ENCODE measurements around the gene PATJ. TPM values are rescaled to one million over a fixed set of nuclear protein-coding genes. Genes with fewer than 3 reads are reported as not detected.

PATJ gene
- polyA plus RNA-seq, 1 of the 3 experiments (the other 2 are of a cell fraction) = 3.0 TPM

- POLR2A ChIA-PET = no interaction called here
- CTCF ChIA-PET = no interaction called here
- Histone ChIP-seq H4K20me1 (ENCODE audit: insufficient read depth) (no peaks in the 10 kb centered on the region), H2AFZ (ENCODE audit: low read depth) (no peak overlapping the region), H3K4me1 (ENCODE audit: control insufficient read depth in 1 of 2, insufficient read depth in 2 of 2, low read depth in 1 of 2, low read length in 1 of 2) (no peaks in the 10 kb centered on the region), H3K27ac (ENCODE audit: low read depth in 2 of 2, low read length in 1 of 2) (no peak overlapping the region), H3K4me2 (no peak overlapping the region), H3K27me3 (ENCODE audit: insufficient read depth) (no peaks in the 10 kb centered on the region), H3K9ac (no peak overlapping the region), H3K79me2 (ENCODE audit: insufficient read depth) (no peaks in the 10 kb centered on the region), H3K9me2 (no peaks in the 10 kb centered on the region), H3F3A (replicated peaks; ENCODE audit: insufficient read depth) (no peaks in the 10 kb centered on the region), H3K9me3 (no peaks in the 10 kb centered on the region), H3K4me3 (ENCODE audit: low read depth in 2 of 2, low read length in 1 of 2) (no peak overlapping the region), H3K36me3 (replicated peaks in 1 of 2; ENCODE audit: control insufficient read depth in 1 of 2, insufficient read depth in 2 of 2, low read length in 1 of 2) (no peaks in the 10 kb centered on the region)
- DNase-seq = no peak
- TF ChIP-seq ELF1 (IDR thresholded peaks at IDR 0.05) = no peak
- TF ChIP-seq, protein P1, sequence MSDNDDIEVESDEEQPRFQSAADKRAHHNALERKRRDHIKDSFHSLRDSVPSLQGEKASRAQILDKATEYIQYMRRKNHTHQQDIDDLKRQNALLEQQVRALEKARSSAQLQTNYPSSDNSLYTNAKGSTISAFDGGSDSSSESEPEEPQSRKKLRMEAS (IDR thresholded peaks at IDR 0.05; ENCODE audit: low read depth) = no peak
- no peak for TF ChIP-seq FOXM1 (IDR thresholded peaks at IDR 0.05; ENCODE audit: low read depth)
- no peak for TF ChIP-seq FOSL2 (IDR thresholded peaks at IDR 0.05; ENCODE audit: borderline replicate concordance, low read depth)
- TF ChIP-seq MXI1 (IDR thresholded peaks at IDR 0.05; ENCODE audit: low read depth, low read length) = no peak
- TF ChIP-seq SIN3A (IDR thresholded peaks at IDR 0.05; ENCODE audit: borderline replicate concordance, low read depth, low read length) = no peak
- TF ChIP-seq, protein P2, sequence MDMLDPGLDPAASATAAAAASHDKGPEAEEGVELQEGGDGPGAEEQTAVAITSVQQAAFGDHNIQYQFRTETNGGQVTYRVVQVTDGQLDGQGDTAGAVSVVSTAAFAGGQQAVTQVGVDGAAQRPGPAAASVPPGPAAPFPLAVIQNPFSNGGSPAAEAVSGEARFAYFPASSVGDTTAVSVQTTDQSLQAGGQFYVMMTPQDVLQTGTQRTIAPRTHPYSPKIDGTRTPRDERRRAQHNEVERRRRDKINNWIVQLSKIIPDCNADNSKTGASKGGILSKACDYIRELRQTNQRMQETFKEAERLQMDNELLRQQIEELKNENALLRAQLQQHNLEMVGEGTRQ (IDR thresholded peaks at IDR 0.05; ENCODE audit: borderline replicate concordance, low read depth, low read length) = no peak
- no peak for TF ChIP-seq EZH2phosphoT487 (IDR thresholded peaks at IDR 0.05; ENCODE audit: borderline replicate concordance, low read depth)
- no peak for TF ChIP-seq TAF1 (IDR thresholded peaks at IDR 0.05; ENCODE audit: borderline replicate concordance, low read depth, low read length)
- TF ChIP-seq RCOR1 (IDR thresholded peaks at IDR 0.05; ENCODE audit: low read length) = no peak
- no peak for TF ChIP-seq GABPA (IDR thresholded peaks at IDR 0.05; ENCODE audit: low read depth)
- TF ChIP-seq NRF1 (IDR thresholded peaks at IDR 0.05; ENCODE audit: low read depth, low read length) = no peak
- TF ChIP-seq FOXJ3 (CRISPR knock-in tag; IDR thresholded peaks at IDR 0.05) = no peak
- no peak for TF ChIP-seq TCF12 (IDR thresholded peaks at IDR 0.05)
- TF ChIP-seq NFIC (IDR thresholded peaks at IDR 0.05; ENCODE audit: borderline replicate concordance) = no peak
- TF ChIP-seq YY1 (IDR thresholded peaks at IDR 0.05; ENCODE audit: low read depth) = no peak
- TF ChIP-seq, protein P3, sequence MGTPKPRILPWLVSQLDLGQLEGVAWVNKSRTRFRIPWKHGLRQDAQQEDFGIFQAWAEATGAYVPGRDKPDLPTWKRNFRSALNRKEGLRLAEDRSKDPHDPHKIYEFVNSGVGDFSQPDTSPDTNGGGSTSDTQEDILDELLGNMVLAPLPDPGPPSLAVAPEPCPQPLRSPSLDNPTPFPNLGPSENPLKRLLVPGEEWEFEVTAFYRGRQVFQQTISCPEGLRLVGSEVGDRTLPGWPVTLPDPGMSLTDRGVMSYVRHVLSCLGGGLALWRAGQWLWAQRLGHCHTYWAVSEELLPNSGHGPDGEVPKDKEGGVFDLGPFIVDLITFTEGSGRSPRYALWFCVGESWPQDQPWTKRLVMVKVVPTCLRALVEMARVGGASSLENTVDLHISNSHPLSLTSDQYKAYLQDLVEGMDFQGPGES (IDR thresholded peaks at IDR 0.05; ENCODE audit: low read depth, low read length) = no peak
- TF ChIP-seq CHD2 (IDR thresholded peaks at IDR 0.05; ENCODE audit: low read length, partially characterized antibody) = no peak
- TF ChIP-seq, protein P4, sequence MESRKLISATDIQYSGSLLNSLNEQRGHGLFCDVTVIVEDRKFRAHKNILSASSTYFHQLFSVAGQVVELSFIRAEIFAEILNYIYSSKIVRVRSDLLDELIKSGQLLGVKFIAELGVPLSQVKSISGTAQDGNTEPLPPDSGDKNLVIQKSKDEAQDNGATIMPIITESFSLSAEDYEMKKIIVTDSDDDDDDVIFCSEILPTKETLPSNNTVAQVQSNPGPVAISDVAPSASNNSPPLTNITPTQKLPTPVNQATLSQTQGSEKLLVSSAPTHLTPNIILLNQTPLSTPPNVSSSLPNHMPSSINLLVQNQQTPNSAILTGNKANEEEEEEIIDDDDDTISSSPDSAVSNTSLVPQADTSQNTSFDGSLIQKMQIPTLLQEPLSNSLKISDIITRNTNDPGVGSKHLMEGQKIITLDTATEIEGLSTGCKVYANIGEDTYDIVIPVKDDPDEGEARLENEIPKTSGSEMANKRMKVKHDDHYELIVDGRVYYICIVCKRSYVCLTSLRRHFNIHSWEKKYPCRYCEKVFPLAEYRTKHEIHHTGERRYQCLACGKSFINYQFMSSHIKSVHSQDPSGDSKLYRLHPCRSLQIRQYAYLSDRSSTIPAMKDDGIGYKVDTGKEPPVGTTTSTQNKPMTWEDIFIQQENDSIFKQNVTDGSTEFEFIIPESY (IDR thresholded peaks at IDR 0.05; ENCODE audit: borderline replicate concordance, low read depth) = no peak
- TF ChIP-seq, protein P5, sequence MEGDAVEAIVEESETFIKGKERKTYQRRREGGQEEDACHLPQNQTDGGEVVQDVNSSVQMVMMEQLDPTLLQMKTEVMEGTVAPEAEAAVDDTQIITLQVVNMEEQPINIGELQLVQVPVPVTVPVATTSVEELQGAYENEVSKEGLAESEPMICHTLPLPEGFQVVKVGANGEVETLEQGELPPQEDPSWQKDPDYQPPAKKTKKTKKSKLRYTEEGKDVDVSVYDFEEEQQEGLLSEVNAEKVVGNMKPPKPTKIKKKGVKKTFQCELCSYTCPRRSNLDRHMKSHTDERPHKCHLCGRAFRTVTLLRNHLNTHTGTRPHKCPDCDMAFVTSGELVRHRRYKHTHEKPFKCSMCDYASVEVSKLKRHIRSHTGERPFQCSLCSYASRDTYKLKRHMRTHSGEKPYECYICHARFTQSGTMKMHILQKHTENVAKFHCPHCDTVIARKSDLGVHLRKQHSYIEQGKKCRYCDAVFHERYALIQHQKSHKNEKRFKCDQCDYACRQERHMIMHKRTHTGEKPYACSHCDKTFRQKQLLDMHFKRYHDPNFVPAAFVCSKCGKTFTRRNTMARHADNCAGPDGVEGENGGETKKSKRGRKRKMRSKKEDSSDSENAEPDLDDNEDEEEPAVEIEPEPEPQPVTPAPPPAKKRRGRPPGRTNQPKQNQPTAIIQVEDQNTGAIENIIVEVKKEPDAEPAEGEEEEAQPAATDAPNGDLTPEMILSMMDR (IDR thresholded peaks at IDR 0.05) = no peak
- WGBS (ENCODE audit: low lambda C conversion rate) = 78% methylated on average over 4 of the region's 4 CpGs
Observed at GRCh38 chr1:61907102-61907501, 164.8 kb downstream of the PATJ start.

Data from SK-N-SH (cell line).